COLO668 (cell line): ENCODE measurements around the gene BDH1.

Experiments
- DNase-seq: peaks from one replicate; lab custom pipeline; 2025; ENCODE audit not compliant: unreplicated experiment; lab: John Stamatoyannopoulos, UW

The BDH1 gene

GRCh38 chr3:197552198-197552597, 3.6 kb downstream of the BDH1 start:
- no peak for DNase-seq

- no peak for DNase-seq
These were observed 5.3 kb downstream of the BDH1 start for GRCh38 chr3:197550489-197550888.

- DNase-seq: no peak
These were observed 6.4 kb downstream of the BDH1 start for GRCh38 chr3:197549261-197549885.

- no peak for DNase-seq
These were observed 8.3 kb downstream of the BDH1 start for GRCh38 chr3:197547306-197548011.

- DNase-seq: no peak
These were observed 9.3 kb downstream of the BDH1 start for GRCh38 chr3:197546307-197547085.

GRCh38 chr3:197545571-197545970, 10.2 kb downstream of the BDH1 start:
- no peak for DNase-seq

GRCh38 chr3:197545101-197545500, 10.7 kb downstream of the BDH1 start:
- DNase-seq: no peak

- DNase-seq: no peak
These were observed 12.9 kb downstream of the BDH1 start for GRCh38 chr3:197542741-197543454.

- no peak for DNase-seq
These were observed 13.8 kb downstream of the BDH1 start for GRCh38 chr3:197541756-197542539.

- DNase-seq: no peak
These were observed 14.8 kb downstream of the BDH1 start for GRCh38 chr3:197540961-197541377.

GRCh38 chr3:197539651-197540051, 16.1 kb downstream of the BDH1 start:
- DNase-seq: no peak

GRCh38 chr3:197533927-197534725, 21.6 kb downstream of the BDH1 start:
- no peak for DNase-seq

- DNase-seq: no peak
These were observed 22.4 kb downstream of the BDH1 start for GRCh38 chr3:197533396-197533795.

GRCh38 chr3:197532388-197532787, 23.4 kb downstream of the BDH1 start:
- DNase-seq: no peak

- no peak for DNase-seq
These were observed 27.6 kb downstream of the BDH1 start for GRCh38 chr3:197528190-197528589.

- no peak for DNase-seq
These were observed 28.2 kb downstream of the BDH1 start for GRCh38 chr3:197527569-197527968.

- DNase-seq: no peak
These were observed 30.1 kb downstream of the BDH1 start for GRCh38 chr3:197525706-197526105.

- no peak for DNase-seq
These were observed 31.6 kb downstream of the BDH1 start for GRCh38 chr3:197524128-197524527.

- no peak for DNase-seq
These were observed 32.2 kb downstream of the BDH1 start for GRCh38 chr3:197523526-197523925.
